ENCODE data around the gene ITSN1.
A peak's percentile ranks its signal among the peaks of the same experiment; 100 is the strongest.

The ITSN1 gene

DNA sequence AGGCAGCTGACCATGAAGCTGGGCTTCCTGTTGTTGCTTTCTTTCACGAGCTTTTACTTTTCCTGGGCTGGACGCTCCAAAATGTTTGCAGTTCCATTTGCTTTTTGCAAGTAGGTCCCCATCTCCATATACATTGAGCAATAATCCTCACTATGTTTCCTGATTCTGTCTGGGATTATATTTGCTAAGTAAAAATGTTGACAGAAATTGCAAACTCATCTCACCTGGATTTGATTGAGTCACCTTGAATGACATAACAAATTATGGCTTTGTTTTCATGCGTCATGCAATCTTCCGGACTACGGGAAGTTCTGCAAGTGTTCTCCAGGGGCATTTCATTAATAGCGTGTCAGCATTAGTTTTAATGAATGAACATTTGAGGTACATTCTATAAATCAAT is 254.4 kb downstream of the ITSN1 start:
- TF ChIP-seq, protein P1, sequence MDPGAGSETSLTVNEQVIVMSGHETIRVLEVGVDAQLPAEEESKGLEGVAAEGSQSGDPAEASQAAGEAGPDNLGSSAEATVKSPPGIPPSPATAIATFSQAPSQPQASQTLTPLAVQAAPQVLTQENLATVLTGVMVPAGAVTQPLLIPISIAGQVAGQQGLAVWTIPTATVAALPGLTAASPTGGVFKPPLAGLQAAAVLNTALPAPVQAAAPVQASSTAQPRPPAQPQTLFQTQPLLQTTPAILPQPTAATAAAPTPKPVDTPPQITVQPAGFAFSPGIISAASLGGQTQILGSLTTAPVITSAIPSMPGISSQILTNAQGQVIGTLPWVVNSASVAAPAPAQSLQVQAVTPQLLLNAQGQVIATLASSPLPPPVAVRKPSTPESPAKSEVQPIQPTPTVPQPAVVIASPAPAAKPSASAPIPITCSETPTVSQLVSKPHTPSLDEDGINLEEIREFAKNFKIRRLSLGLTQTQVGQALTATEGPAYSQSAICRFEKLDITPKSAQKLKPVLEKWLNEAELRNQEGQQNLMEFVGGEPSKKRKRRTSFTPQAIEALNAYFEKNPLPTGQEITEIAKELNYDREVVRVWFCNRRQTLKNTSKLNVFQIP (CRISPR knock-in tag; IDR thresholded peaks at IDR 0.05; ENCODE audit: borderline replicate concordance, low read depth), result no peak
- no peak for TF ChIP-seq ESRRG (CRISPR knock-in tag; IDR thresholded peaks at IDR 0.05)
- TF ChIP-seq RARB (CRISPR knock-in tag; IDR thresholded peaks at IDR 0.05), result no peak
- TF ChIP-seq ARNTL (CRISPR knock-in tag; IDR thresholded peaks at IDR 0.05; ENCODE audit: borderline replicate concordance, low read depth), result no peak
- TF ChIP-seq ISL1 (CRISPR knock-in tag; IDR thresholded peaks at IDR 0.05), result no peak
- TF ChIP-seq, protein P2, sequence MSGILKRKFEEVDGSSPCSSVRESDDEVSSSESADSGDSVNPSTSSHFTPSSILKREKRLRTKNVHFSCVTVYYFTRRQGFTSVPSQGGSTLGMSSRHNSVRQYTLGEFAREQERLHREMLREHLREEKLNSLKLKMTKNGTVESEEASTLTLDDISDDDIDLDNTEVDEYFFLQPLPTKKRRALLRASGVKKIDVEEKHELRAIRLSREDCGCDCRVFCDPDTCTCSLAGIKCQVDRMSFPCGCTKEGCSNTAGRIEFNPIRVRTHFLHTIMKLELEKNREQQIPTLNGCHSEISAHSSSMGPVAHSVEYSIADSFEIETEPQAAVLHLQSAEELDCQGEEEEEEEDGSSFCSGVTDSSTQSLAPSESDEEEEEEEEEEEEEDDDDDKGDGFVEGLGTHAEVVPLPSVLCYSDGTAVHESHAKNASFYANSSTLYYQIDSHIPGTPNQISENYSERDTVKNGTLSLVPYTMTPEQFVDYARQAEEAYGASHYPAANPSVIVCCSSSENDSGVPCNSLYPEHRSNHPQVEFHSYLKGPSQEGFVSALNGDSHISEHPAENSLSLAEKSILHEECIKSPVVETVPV (CRISPR knock-in tag; IDR thresholded peaks at IDR 0.05), result no peak
- no peak for TF ChIP-seq ZNF565 (CRISPR knock-in tag; conservative IDR thresholded peaks at IDR 0.05; ENCODE audit: low read depth)
- no peak for TF ChIP-seq ZFP3 (CRISPR knock-in tag; IDR thresholded peaks at IDR 0.05)
- no peak for TF ChIP-seq ZC3H10 (CRISPR knock-in tag; IDR thresholded peaks at IDR 0.05)
- TF ChIP-seq ZFP30 (CRISPR knock-in tag; IDR thresholded peaks at IDR 0.05), result no peak
- no peak for TF ChIP-seq PPARA (CRISPR knock-in tag; IDR thresholded peaks at IDR 0.05; ENCODE audit: borderline replicate concordance)
- TF ChIP-seq, protein P3, sequence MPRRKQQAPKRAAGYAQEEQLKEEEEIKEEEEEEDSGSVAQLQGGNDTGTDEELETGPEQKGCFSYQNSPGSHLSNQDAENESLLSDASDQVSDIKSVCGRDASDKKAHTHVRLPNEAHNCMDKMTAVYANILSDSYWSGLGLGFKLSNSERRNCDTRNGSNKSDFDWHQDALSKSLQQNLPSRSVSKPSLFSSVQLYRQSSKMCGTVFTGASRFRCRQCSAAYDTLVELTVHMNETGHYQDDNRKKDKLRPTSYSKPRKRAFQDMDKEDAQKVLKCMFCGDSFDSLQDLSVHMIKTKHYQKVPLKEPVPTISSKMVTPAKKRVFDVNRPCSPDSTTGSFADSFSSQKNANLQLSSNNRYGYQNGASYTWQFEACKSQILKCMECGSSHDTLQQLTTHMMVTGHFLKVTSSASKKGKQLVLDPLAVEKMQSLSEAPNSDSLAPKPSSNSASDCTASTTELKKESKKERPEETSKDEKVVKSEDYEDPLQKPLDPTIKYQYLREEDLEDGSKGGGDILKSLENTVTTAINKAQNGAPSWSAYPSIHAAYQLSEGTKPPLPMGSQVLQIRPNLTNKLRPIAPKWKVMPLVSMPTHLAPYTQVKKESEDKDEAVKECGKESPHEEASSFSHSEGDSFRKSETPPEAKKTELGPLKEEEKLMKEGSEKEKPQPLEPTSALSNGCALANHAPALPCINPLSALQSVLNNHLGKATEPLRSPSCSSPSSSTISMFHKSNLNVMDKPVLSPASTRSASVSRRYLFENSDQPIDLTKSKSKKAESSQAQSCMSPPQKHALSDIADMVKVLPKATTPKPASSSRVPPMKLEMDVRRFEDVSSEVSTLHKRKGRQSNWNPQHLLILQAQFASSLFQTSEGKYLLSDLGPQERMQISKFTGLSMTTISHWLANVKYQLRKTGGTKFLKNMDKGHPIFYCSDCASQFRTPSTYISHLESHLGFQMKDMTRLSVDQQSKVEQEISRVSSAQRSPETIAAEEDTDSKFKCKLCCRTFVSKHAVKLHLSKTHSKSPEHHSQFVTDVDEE (CRISPR knock-in tag; IDR thresholded peaks at IDR 0.05), result no peak
- TF ChIP-seq BACH2 (CRISPR knock-in tag; IDR thresholded peaks at IDR 0.05; ENCODE audit: borderline replicate concordance), result no peak
- TF ChIP-seq, protein P4, sequence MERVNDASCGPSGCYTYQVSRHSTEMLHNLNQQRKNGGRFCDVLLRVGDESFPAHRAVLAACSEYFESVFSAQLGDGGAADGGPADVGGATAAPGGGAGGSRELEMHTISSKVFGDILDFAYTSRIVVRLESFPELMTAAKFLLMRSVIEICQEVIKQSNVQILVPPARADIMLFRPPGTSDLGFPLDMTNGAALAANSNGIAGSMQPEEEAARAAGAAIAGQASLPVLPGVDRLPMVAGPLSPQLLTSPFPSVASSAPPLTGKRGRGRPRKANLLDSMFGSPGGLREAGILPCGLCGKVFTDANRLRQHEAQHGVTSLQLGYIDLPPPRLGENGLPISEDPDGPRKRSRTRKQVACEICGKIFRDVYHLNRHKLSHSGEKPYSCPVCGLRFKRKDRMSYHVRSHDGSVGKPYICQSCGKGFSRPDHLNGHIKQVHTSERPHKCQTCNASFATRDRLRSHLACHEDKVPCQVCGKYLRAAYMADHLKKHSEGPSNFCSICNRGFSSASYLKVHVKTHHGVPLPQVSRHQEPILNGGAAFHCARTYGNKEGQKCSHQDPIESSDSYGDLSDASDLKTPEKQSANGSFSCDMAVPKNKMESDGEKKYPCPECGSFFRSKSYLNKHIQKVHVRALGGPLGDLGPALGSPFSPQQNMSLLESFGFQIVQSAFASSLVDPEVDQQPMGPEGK (CRISPR knock-in tag; IDR thresholded peaks at IDR 0.05; ENCODE audit: borderline replicate concordance), result no peak
- no peak for TF ChIP-seq OSR1 (CRISPR knock-in tag; IDR thresholded peaks at IDR 0.05)
- no peak for TF ChIP-seq CSDC2 (CRISPR knock-in tag; IDR thresholded peaks at IDR 0.05)
- TF ChIP-seq, protein P5, sequence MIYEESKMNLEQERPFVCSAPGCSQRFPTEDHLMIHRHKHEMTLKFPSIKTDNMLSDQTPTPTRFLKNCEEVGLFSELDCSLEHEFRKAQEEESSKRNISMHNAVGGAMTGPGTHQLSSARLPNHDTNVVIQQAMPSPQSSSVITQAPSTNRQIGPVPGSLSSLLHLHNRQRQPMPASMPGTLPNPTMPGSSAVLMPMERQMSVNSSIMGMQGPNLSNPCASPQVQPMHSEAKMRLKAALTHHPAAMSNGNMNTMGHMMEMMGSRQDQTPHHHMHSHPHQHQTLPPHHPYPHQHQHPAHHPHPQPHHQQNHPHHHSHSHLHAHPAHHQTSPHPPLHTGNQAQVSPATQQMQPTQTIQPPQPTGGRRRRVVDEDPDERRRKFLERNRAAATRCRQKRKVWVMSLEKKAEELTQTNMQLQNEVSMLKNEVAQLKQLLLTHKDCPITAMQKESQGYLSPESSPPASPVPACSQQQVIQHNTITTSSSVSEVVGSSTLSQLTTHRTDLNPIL (CRISPR knock-in tag; IDR thresholded peaks at IDR 0.05; ENCODE audit: low read depth), result no peak
- no peak for TF ChIP-seq GLIS3 (CRISPR knock-in tag; IDR thresholded peaks at IDR 0.05)
- no peak for TF ChIP-seq ZNF8 (CRISPR knock-in tag; IDR thresholded peaks at IDR 0.05)
- ATAC-seq, result no peak

DNA sequence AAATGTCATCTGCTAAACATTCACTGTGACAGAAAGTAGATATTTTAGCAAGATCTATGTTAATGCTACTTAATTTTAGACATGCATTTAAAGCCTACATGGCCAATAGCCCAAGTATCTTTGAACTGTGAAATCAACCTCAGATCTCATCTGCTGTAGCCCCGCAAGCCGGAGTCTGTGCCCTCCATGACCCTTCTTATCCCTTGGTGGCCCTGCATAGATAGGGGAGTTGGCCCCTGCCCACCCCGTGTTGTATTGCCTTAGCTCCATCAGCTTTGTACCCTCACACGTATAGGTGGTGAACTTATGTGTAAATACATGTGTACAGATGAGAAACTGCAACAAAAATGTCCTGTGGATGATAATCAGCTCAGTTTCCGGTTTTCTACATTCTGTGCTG is 254.8 kb downstream of the ITSN1 start:
- no peak for ATAC-seq
- TF ChIP-seq ZNF70 (CRISPR knock-in tag; IDR thresholded peaks at IDR 0.05) (no peak), GLIS3 (CRISPR knock-in tag; IDR thresholded peaks at IDR 0.05) (no peak), ZC3H10 (CRISPR knock-in tag; IDR thresholded peaks at IDR 0.05) (no peak), PPARA (CRISPR knock-in tag; IDR thresholded peaks at IDR 0.05; ENCODE audit: borderline replicate concordance) (no peak)
- TF ChIP-seq, protein P5 (CRISPR knock-in tag; IDR thresholded peaks at IDR 0.05; ENCODE audit: low read depth), result no peak

DNA sequence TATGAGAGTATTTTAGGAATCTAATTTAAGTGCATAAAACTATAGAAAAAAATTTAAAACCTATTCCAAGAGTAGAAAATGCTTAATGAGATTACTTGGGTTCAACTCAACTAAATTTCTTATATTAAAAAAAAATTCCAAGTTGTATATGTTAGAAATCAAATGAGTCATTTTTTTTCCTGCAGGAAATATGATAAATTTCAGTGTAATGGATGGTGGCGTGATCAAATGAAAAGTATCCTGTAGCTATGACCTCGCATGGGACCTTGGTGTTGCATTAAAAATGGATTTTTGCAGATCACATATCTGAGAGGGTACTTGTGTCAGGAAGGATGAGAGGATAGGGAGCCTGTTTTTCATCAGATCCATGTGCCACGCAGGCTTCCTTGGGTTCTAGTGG is 255.4 kb downstream of the ITSN1 start:
- no peak for TF ChIP-seq ZNF8 (CRISPR knock-in tag; IDR thresholded peaks at IDR 0.05)

More for the DNA sequence above, 255.4 kb downstream of the ITSN1 start:
- peak; percentile 12; the same call in 2 of the 3 replicates for ATAC-seq
